IgD-negative memory B cell (primary cell): ENCODE measurements around the gene TAMM41. TPM values are rescaled to one million over a fixed set of nuclear protein-coding genes. Genes with fewer than 3 reads are reported as not detected.

Experiments
- H3K27ac Mint-ChIP-seq, 3 donors: one replicate each; pipeline ENCODE4 v1.8.0; 2020 to 2022; ENCODE audit warnings: mild to moderate bottlenecking in 3 of 3, mixed read lengths in 3 of 3, moderate library complexity in 1 of 3
- H3K27me3 Mint-ChIP-seq: one replicate; pipeline ENCODE4 v1.8.0; 2021; ENCODE audit warnings: mixed read lengths
- H3K36me3 Mint-ChIP-seq: one replicate; pipeline ENCODE4 v1.8.0; 2020; ENCODE audit warnings: mild to moderate bottlenecking, mixed read lengths
- H3K4me1 Mint-ChIP-seq, 3 donors: one replicate each; pipeline ENCODE4 v1.8.0; 2020 to 2022; ENCODE audit warnings: mixed read lengths in 3 of 3, mild to moderate bottlenecking in 1 of 3
- H3K4me3 Mint-ChIP-seq, 4 donors: one replicate each; pipeline ENCODE4 v1.8.0; 2020 to 2022; ENCODE audit warnings: mild to moderate bottlenecking in 4 of 4, mixed read lengths in 4 of 4, moderate library complexity in 3 of 4
- H3K9me3 Mint-ChIP-seq, 3 donors: one replicate each; pipeline ENCODE4 v1.8.0; 2020 to 2021; ENCODE audit warnings: mixed read lengths in 3 of 3, mild to moderate bottlenecking in 1 of 3
- polyA plus RNA-seq: library from polyadenylated mRNA; unstranded; fragments of 300-500 nt; fragmentation: Illumina TruSeq; gene quantifications from one replicate; pipeline ENCODE4 v1.2.3, GENCODE V29; 2021

The TAMM41 gene
- polyA plus RNA-seq, 1 donor from 2014 or later = 40.0 TPM

- no peaks in the 10 kb centered on the region for H3K27me3 Mint-ChIP-seq
- H3K4me1 Mint-ChIP-seq = no peaks in the 10 kb centered on the region
- H3K36me3 Mint-ChIP-seq = peaks cover 6% of the 10 kb centered on the region
- no peak overlapping the region for H3K4me3 Mint-ChIP-seq
- no peaks in the 10 kb centered on the region for H3K9me3 Mint-ChIP-seq
- no peak overlapping the region for H3K27ac Mint-ChIP-seq
These were observed 17.3 kb downstream of the TAMM41 start for GRCh38 chr3:11829416-11829815.

DNA sequence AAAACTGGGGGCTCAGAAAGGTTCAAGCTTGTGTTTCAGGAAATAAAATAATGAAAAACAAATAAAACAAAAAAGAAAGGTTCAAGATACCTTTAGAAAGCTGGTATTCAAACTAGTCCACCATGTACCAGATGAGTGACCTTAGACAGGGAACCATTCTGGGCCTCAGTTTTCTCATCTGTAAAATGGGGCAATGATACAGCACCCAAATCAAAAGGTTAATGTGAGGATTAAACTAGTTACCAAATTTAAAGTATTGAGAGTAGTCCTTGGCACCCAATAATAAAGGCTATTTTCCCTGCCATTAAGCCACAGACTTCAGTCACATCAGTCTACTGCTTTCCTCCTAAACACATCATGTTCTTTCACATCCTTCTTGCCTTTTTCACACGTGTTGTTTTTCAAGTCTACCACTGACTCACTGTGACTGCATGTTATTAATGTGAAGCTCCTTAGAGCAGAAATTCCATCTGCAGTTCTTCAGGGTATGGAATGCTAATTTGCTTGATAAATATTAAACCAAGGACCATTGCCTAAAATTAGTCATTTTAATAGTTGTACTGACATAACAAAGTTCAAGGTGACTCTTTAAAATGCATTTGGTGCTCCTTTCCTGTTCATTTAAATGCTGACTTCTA is 19.9 kb downstream of the TAMM41 start:
- Mint-ChIP-seq H3K27me3 (no peaks in the 10 kb centered on the region), H3K27ac (no peak overlapping the region), H3K9me3 (no peaks in the 10 kb centered on the region), H3K4me3 (no peak overlapping the region), H3K36me3 (peaks cover 10% of the 10 kb centered on the region), H3K4me1 (no peaks in the 10 kb centered on the region)

GRCh38 chr3:11825301-11825700 is 21.4 kb downstream of the TAMM41 start:
- no peaks in the 10 kb centered on the region for H3K4me1 Mint-ChIP-seq
- H3K27ac Mint-ChIP-seq = no peak overlapping the region
- no peaks in the 10 kb centered on the region for H3K27me3 Mint-ChIP-seq
- H3K9me3 Mint-ChIP-seq = no peaks in the 10 kb centered on the region
- peaks cover 10% of the 10 kb centered on the region for H3K36me3 Mint-ChIP-seq
- no peak overlapping the region for H3K4me3 Mint-ChIP-seq

DNA sequence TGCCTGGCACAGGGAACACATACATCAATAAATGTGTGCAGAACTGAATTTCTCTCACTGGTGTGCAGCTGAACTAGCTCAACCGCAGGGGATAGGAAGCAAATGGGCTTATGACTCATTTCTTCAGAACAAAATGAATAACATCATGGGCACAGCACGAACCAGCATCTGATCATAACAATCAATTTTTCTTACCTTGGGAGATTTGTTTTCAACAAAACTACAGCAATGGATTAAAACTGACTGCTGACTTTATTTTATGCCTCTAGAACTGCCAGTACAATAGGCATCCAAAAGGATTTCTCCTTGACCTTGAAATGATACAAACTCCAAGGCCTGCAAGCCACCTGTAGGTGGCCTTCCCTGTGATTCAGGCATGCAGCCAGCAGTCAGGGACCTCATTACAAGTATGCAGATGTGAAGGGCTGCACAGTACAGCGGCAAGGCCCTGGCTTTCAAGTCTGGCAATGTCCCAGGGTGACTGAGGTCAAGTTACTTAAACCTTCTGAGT is 26.1 kb downstream of the TAMM41 start:
- no peaks in the 10 kb centered on the region for H3K27me3 Mint-ChIP-seq
- H3K4me3 Mint-ChIP-seq = no peak overlapping the region
- no peaks in the 10 kb centered on the region for H3K4me1 Mint-ChIP-seq
- peaks cover 5% of the 10 kb centered on the region for H3K36me3 Mint-ChIP-seq
- no peak overlapping the region for H3K27ac Mint-ChIP-seq
- H3K9me3 Mint-ChIP-seq = no peaks in the 10 kb centered on the region

DNA sequence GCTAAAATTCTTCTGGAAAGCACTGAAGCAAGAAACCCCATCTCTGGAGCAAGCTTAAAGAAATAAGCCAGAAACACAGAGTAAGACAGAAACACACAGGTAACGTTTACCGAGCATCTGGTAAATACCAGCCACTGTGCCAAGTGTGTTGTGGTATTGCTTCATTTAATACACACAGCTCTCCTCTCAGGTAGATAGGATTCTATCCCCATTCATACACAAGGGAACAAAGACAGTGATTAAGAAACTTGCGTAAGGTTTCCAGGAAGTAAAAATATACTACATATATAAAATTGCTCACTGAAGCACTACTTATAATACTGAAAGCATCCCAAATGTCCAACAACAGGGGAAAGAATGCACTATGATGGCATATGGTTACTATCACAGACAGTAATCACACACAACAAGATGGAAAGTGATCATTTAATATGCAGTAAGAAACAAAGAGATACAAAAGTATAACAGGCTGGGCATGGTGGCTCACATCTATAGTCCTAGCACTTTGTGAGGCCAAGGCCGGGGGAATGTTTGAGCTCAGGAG is 27.5 kb downstream of the TAMM41 start:
- no peak overlapping the region for H3K27ac Mint-ChIP-seq
- no peaks in the 10 kb centered on the region for H3K4me1 Mint-ChIP-seq
- H3K9me3 Mint-ChIP-seq = no peaks in the 10 kb centered on the region
- no peaks in the 10 kb centered on the region for H3K27me3 Mint-ChIP-seq
- peaks cover 5% of the 10 kb centered on the region for H3K36me3 Mint-ChIP-seq
- H3K4me3 Mint-ChIP-seq = no peak overlapping the region

- no peaks in the 10 kb centered on the region for H3K4me1 Mint-ChIP-seq
- H3K27ac Mint-ChIP-seq = peak overlapping the region in 1 of 3 donors; percentile 32
- H3K27me3 Mint-ChIP-seq = no peaks in the 10 kb centered on the region
- peaks cover 5% of the 10 kb centered on the region for H3K36me3 Mint-ChIP-seq
- no peak overlapping the region for H3K4me3 Mint-ChIP-seq
- no peaks in the 10 kb centered on the region for H3K9me3 Mint-ChIP-seq
These were observed 28.7 kb downstream of the TAMM41 start for GRCh38 chr3:11818033-11818432.

DNA sequence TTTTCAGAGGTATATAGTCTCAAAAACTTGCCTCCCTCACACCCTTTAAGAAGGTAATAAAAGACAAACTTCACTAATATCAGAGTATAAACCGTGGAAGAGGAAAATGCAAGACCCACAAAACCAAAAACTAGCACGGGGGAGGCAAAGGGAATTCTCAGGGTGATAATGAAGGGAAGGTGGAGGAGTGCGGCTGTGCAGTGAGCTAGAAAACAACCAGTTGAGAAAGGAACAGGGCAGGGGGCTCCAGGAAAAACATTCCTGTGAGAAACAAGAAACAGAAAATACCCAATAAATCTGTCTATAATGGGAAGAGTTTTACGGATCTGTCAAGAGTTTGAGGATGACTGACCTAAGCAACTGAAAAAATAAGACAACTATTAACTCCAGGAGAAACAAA is 31.6 kb downstream of the TAMM41 start:
- H3K36me3 Mint-ChIP-seq = peaks cover 3% of the 10 kb centered on the region
- no peak overlapping the region for H3K4me3 Mint-ChIP-seq
- no peaks in the 10 kb centered on the region for H3K9me3 Mint-ChIP-seq
- no peaks in the 10 kb centered on the region for H3K27me3 Mint-ChIP-seq
- peaks cover 0 to 1% (median 0%) of the 10 kb centered on the region in 3 donors for H3K4me1 Mint-ChIP-seq
- no peak overlapping the region for H3K27ac Mint-ChIP-seq

DNA sequence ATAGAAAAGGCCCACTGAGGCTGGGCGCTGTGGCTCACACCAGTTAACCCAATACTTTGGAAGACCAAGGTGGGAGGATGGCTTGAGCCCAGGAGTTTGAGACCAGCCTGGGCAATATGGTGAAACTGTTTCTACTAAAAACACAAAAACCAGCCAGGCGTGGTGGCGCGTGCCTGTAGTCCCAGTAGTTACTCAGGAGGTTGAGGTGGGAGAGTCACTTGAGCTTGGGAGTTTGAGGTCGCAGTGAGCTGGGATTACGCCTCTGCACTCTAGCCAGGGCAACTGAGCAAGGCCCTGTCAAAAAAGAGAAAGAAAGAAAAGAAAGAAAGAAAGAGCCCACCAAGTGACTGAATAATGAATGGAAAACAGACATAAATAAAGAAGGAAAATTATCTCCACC is 32.0 kb downstream of the TAMM41 start:
- peaks cover 3% of the 10 kb centered on the region for H3K36me3 Mint-ChIP-seq
- no peaks in the 10 kb centered on the region for H3K27me3 Mint-ChIP-seq
- peaks cover 0 to 1% (median 0%) of the 10 kb centered on the region in 3 donors for H3K4me1 Mint-ChIP-seq
- no peaks in the 10 kb centered on the region for H3K9me3 Mint-ChIP-seq
- no peak overlapping the region for H3K4me3 Mint-ChIP-seq
- H3K27ac Mint-ChIP-seq = no peak overlapping the region

GRCh38 chr3:11810276-11810675 is 36.4 kb downstream of the TAMM41 start:
- peaks cover 0 to 1% (median 0%) of the 10 kb centered on the region in 3 donors for H3K4me1 Mint-ChIP-seq
- no peaks in the 10 kb centered on the region for H3K27me3 Mint-ChIP-seq
- no peak overlapping the region for H3K4me3 Mint-ChIP-seq
- peaks cover 4% of the 10 kb centered on the region for H3K36me3 Mint-ChIP-seq
- H3K9me3 Mint-ChIP-seq = no peaks in the 10 kb centered on the region
- H3K27ac Mint-ChIP-seq = no peak overlapping the region

DNA sequence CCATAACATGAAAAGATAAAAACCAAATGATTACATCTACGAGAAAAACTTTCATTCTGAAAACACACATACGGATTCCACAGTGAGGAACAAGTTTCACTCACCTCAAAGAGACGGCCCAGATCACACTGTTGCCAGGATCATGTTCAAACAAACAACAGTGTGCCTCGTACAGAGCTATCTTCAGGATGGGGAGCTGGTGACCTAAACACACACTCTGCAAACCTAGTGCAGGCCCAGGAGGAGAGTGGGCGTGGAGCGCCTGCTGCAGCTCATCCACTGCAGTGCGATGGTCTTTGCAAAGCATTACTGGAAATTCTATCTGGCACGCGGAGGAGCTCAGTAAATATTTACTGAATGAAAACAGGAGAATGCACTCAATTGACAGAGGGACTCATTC is 38.5 kb downstream of the TAMM41 start:
- Mint-ChIP-seq H3K4me3 (no peak overlapping the region), H3K4me1 (peaks cover 0 to 2% (median 1%) of the 10 kb centered on the region in 3 donors), H3K9me3 (no peaks in the 10 kb centered on the region), H3K27ac (no peak overlapping the region), H3K27me3 (no peaks in the 10 kb centered on the region), H3K36me3 (peaks cover 4% of the 10 kb centered on the region)

- no peaks in the 10 kb centered on the region for H3K27me3 Mint-ChIP-seq
- H3K9me3 Mint-ChIP-seq = peaks cover 0 to under 1% (median 0%) of the 10 kb centered on the region in 3 donors
- peaks cover 0 to 2% (median 1%) of the 10 kb centered on the region in 3 donors for H3K4me1 Mint-ChIP-seq
- peaks cover 3% of the 10 kb centered on the region for H3K36me3 Mint-ChIP-seq
- H3K27ac Mint-ChIP-seq = peak overlapping the region in 1 of 3 donors; percentile 84
- H3K4me3 Mint-ChIP-seq = no peak overlapping the region
These were observed 39.0 kb downstream of the TAMM41 start for GRCh38 chr3:11807686-11808085.

GRCh38 chr3:11805716-11806115 is 41.0 kb downstream of the TAMM41 start:
- Mint-ChIP-seq H3K4me3 (no peak overlapping the region), H3K36me3 (peaks cover 15% of the 10 kb centered on the region), H3K27ac (no peak overlapping the region), H3K9me3 (peaks cover 0 to 5% (median 0%) of the 10 kb centered on the region in 3 donors), H3K27me3 (no peaks in the 10 kb centered on the region), H3K4me1 (peaks cover 0 to 2% (median 0%) of the 10 kb centered on the region in 3 donors)

- no peak overlapping the region for H3K27ac Mint-ChIP-seq
- peaks cover 2 to 20% (median 6%) of the 10 kb centered on the region in 3 donors for H3K9me3 Mint-ChIP-seq
- no peak overlapping the region for H3K4me3 Mint-ChIP-seq
- no peaks in the 10 kb centered on the region for H3K27me3 Mint-ChIP-seq
- H3K36me3 Mint-ChIP-seq = peaks cover 27% of the 10 kb centered on the region
- peaks cover 0 to 4% (median 0%) of the 10 kb centered on the region in 3 donors for H3K4me1 Mint-ChIP-seq
These were observed 42.5 kb downstream of the TAMM41 start for GRCh38 chr3:11803977-11804892.

- Mint-ChIP-seq H3K27ac (no peak overlapping the region), H3K36me3 (peaks cover 43% of the 10 kb centered on the region), H3K4me3 (peak overlapping the region in 2 of 4 donors; percentile 33 to 45), H3K4me1 (peaks cover 2 to 5% (median 4%) of the 10 kb centered on the region in 3 donors), H3K27me3 (no peaks in the 10 kb centered on the region), H3K9me3 (peaks cover 4 to 22% (median 6%) of the 10 kb centered on the region in 3 donors)
These were observed 46.9 kb downstream of the TAMM41 start for GRCh38 chr3:11799791-11800190.

DNA sequence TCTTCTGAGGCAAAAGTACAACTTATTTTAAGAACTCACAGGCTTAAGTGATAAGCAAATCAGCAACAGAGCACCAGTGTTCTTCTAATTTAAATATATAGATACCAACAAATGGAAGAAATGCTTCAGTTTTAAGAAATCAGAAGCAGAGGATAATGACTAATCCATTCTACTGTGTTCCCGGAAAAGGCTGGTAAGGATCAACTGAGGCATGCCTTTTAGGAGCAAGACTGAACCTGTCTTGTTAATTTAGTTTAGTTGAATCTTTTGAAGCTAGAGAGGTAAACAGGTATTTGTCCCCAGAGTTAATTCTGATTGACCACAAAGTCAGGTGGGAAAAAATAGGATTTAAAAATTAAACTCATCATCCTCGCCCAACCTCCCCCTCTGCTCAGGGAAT is 51.8 kb downstream of the TAMM41 start:
- Mint-ChIP-seq H3K4me3 (no peak overlapping the region), H3K27me3 (no peaks in the 10 kb centered on the region), H3K4me1 (peaks cover 1 to 5% (median 2%) of the 10 kb centered on the region in 3 donors), H3K36me3 (peaks cover 29% of the 10 kb centered on the region), H3K9me3 (peaks cover under 1 to 9% (median 4%) of the 10 kb centered on the region in 3 donors), H3K27ac (no peak overlapping the region)
